Esophagus muscularis mucosa (tissue), 4 donors: ENCODE results near the gene TSPAN19. TPM values are rescaled to one million over a fixed set of nuclear protein-coding genes. Genes with fewer than 3 reads are reported as not detected.

Experiments
- DNase-seq: peaks from one replicate; pipeline ENCODE4 v3.0.0-alpha.2; 2017; ENCODE audit errors: extremely low spot score
- H3K27ac ChIP-seq, 4 donors: fragments of 200-600 bp; sonication (generic); replicated peaks in 1 of 4; 1 replicate in 3 of 4; 2 replicates in 1 of 4; pipeline ENCODE4 v1.5.1; 2016 to 2019; ENCODE audit warnings: mild to moderate bottlenecking in 1 of 4
- H3K27me3 ChIP-seq, 4 donors: fragments of 200-600 bp; sonication (generic); one replicate each; pipeline versions ENCODE4 v1.5.1 to v1.6.0; 2016 to 2019
- H3K36me3 ChIP-seq, 4 donors: fragments of 200-600 bp; sonication (generic); one replicate each; pipeline ENCODE4 v1.5.1; 2016 to 2019
- H3K4me1 ChIP-seq, 4 donors: fragments of 200-600 bp; sonication (generic); one replicate each; pipeline ENCODE4 v1.5.1; 2016 to 2019
- H3K4me3 ChIP-seq, 4 donors: fragments of 200-600 bp; sonication (generic); 1 replicate in 2 of 4; 2 replicates in 2 of 4; pipeline ENCODE4 v1.5.1; 2016 to 2019; ENCODE audit warnings: mild to moderate bottlenecking in 4 of 4, moderate library complexity in 1 of 4
- H3K9me3 ChIP-seq, 4 donors: fragments of 200-600 bp; sonication (generic); 1 replicate in 3 of 4; 2 replicates in 1 of 4; pipeline ENCODE4 v1.5.1; 2016 to 2019
- EP300 ChIP-seq: sonication (generic); formaldehyde crosslinking; IDR thresholded peaks from one replicate; pipeline ENCODE4 v1.6.1; 2017; ENCODE audit warnings: antibody characterized with exemption
- POLR2A ChIP-seq: fragments of 450-650 bp; IDR thresholded peaks from one replicate; pipeline ENCODE4 v1.6.1; 2017; ENCODE audit warnings: antibody characterized with exemption, moderate library complexity, mild to moderate bottlenecking, low read depth
- POLR2AphosphoS5 ChIP-seq, 2 donors: sonication (generic); formaldehyde crosslinking; IDR thresholded peaks; one replicate each; pipeline ENCODE4 v1.6.1; 2017; ENCODE audit warnings: antibody characterized with exemption in 2 of 2
- WGBS: methylation state at CpG from one replicate; pipeline ENCODE4 v1.1.5; 2018; 5-methylcytosine and 5-hydroxymethylcytosine counted together
- intact Hi-C: fragments of 100-400 bp; cut with DNase I; formaldehyde crosslinking; loops from one replicate; pipeline ENCODE4 v1.15.1; 2023
- total RNA-seq, 4 donors: library from RNA; depleted of rRNA; stranded (reverse); fragments of >200 nt; gene quantifications; one replicate each; pipeline versions ENCODE4 v1.1.0 to v1.2.1, GENCODE V29; 2016
- TF ChIP-seq, protein P1 (sequence below), 3 experiments: fragments of 200-600 bp in 2 of 3; fragments of 450-650 bp in 1 of 3; sonication (generic) in 2 of 3; IDR thresholded peaks; one replicate each; pipeline ENCODE4 v1.5.1; 2017 to 2019; ENCODE audit warnings: antibody characterized with exemption in 3 of 3, mild to moderate bottlenecking in 2 of 3, moderate library complexity in 1 of 3

Gene TSPAN19
- total RNA-seq, 4 donors from 2014 or later = not detected

DNA sequence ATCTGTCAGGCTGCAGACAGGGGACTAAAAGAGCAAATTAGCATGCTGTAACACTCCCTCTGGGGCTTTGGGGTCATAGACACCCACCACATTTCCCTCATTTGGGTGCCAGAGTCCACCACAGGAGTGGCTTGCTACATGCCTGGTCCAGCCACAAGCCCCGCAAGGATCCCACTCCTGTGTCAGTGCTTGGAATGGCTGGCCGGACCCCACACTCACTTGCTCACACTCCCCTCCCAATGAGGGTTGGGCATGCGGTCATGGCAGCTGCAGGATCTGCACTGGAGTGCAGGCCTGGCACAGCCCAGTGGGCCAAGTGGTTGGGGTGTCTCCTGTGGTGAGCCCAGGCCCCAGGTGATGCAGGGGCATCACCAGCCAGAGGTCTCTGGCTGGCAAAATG, 59.9 kb downstream of the TSPAN19 start:
- no peak overlapping the region for H3K27ac ChIP-seq
- WGBS = 87% methylated on average over 3 of the region's 3 CpGs
- no peaks in the 10 kb centered on the region for H3K36me3 ChIP-seq
- DNase-seq = no peak
- TF ChIP-seq EP300 = no peak
- TF ChIP-seq, protein P1, sequence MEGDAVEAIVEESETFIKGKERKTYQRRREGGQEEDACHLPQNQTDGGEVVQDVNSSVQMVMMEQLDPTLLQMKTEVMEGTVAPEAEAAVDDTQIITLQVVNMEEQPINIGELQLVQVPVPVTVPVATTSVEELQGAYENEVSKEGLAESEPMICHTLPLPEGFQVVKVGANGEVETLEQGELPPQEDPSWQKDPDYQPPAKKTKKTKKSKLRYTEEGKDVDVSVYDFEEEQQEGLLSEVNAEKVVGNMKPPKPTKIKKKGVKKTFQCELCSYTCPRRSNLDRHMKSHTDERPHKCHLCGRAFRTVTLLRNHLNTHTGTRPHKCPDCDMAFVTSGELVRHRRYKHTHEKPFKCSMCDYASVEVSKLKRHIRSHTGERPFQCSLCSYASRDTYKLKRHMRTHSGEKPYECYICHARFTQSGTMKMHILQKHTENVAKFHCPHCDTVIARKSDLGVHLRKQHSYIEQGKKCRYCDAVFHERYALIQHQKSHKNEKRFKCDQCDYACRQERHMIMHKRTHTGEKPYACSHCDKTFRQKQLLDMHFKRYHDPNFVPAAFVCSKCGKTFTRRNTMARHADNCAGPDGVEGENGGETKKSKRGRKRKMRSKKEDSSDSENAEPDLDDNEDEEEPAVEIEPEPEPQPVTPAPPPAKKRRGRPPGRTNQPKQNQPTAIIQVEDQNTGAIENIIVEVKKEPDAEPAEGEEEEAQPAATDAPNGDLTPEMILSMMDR (IDR thresholded peaks at IDR 0.05) = no peak
- TF ChIP-seq POLR2A = no peak
- no peak for TF ChIP-seq POLR2AphosphoS5 (IDR thresholded peaks at IDR 0.05)
- intact Hi-C loops = no loop called here
- H3K27me3 ChIP-seq = no peaks in the 10 kb centered on the region
- H3K4me1 ChIP-seq = no peaks in the 10 kb centered on the region
- no peak overlapping the region for H3K4me3 ChIP-seq
- H3K9me3 ChIP-seq = no peaks in the 10 kb centered on the region

DNA sequence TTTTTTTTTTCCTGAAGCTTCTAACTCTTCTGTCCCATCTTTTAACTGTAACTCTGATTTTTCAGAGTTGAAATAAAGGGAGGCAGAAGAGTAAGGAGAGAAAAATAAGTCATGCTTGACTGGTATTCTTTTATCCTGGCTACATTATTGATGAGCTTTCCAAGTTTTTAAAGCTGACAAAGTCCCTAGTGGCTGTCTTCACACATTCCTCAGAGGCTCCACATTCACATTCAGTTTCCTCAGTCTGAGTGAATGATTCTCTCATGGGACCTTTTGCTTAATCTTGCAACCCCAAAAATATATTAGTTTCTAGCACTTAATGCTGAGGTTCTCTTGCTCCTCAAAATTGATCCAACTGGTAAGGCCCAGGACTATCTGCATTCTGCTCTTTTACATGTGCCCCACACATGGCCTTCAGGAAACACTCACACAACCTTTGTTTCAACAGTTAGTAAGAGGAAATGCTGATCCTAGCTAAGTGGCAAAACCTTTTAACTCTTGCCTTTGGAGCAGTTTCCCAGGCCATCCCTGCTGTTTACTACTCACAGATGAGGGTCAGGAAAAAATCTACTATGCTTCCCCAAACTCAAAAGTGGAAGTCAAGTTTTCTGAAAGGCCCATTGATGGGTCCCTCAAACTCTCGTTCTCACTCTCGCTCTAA, 61.8 kb downstream of the TSPAN19 start:
- H3K27ac ChIP-seq = no peak overlapping the region
- intact Hi-C loops = no loop called here
- WGBS = 96% methylated on average over 2 of the region's 2 CpGs
- no peak overlapping the region for H3K4me3 ChIP-seq
- no peaks in the 10 kb centered on the region for H3K4me1 ChIP-seq
- DNase-seq = no peak
- H3K9me3 ChIP-seq = no peaks in the 10 kb centered on the region
- H3K27me3 ChIP-seq = no peaks in the 10 kb centered on the region
- TF ChIP-seq POLR2A = no peak
- no peak for TF ChIP-seq POLR2AphosphoS5 (IDR thresholded peaks at IDR 0.05)
- TF ChIP-seq, protein P1 (IDR thresholded peaks at IDR 0.05) = no peak
- no peak for TF ChIP-seq EP300
- no peaks in the 10 kb centered on the region for H3K36me3 ChIP-seq

DNA sequence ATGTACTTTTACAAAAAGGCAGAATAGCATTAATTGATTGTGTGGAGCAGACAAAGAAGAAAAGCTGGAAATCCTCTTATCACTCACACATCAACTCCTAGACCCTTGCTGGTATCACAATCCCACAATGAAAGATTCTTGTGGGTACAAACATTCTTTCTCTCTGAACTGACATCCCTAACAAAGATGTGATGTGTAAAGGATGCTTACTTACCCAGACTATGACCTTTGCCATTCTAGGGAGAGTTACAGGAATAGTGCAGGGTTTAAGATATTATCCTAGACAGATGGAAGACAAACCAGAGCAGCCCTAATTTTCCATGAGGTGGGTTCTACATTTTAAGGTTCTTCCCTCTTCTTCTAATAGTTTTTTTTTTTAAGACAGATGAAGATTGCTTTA, 63.1 kb downstream of the TSPAN19 start:
- H3K9me3 ChIP-seq = no peaks in the 10 kb centered on the region
- no peaks in the 10 kb centered on the region for H3K27me3 ChIP-seq
- no peaks in the 10 kb centered on the region for H3K4me1 ChIP-seq
- no peak for DNase-seq
- no peak overlapping the region for H3K27ac ChIP-seq
- intact Hi-C loops = no loop called here
- no peak overlapping the region for H3K4me3 ChIP-seq
- no peaks in the 10 kb centered on the region for H3K36me3 ChIP-seq
- TF ChIP-seq POLR2A (no peak), EP300 (no peak), POLR2AphosphoS5 (IDR thresholded peaks at IDR 0.05) (no peak)
- TF ChIP-seq, protein P1 (IDR thresholded peaks at IDR 0.05) = no peak

DNA sequence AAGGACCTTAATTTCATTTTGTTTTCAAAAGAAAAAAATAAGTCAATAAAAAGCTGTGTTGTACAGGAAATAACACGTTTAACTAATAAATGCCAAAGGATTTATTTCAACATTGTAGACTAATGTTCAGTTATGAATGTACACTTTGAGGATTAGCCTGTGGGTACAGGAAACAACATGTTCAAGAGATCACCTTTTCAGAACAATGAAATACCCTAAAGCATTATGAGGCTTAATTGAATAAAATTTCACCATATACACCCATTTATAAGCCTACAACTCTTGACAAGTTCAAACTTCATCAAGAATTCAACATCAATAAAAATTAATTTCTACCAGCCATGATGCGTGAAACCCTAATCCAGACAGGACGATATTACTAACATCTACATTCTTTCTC, 66.9 kb downstream of the TSPAN19 start:
- no peak overlapping the region for H3K27ac ChIP-seq
- 74% methylated on average over 3 of the region's 3 CpGs for WGBS
- no peaks in the 10 kb centered on the region for H3K4me1 ChIP-seq
- no peak for DNase-seq
- intact Hi-C loops = no loop called here
- TF ChIP-seq EP300 = no peak
- TF ChIP-seq POLR2AphosphoS5 (IDR thresholded peaks at IDR 0.05) = no peak
- TF ChIP-seq, protein P1 (IDR thresholded peaks at IDR 0.05) = no peak
- TF ChIP-seq POLR2A = no peak
- no peaks in the 10 kb centered on the region for H3K9me3 ChIP-seq
- H3K27me3 ChIP-seq = no peaks in the 10 kb centered on the region
- no peaks in the 10 kb centered on the region for H3K36me3 ChIP-seq
- no peak overlapping the region for H3K4me3 ChIP-seq

Other genes with a start within 250 kb of the TSPAN19 start
- 1 to 10 TPM in 1 of 4 donors, under 1 TPM in 3; 0.40 to 1.3 (median 0.83) TPM for gene SLC6A15, start 123.5 kb downstream of the TSPAN19 start, total RNA-seq
- under 1 TPM; 0.13 to 0.42 (median 0.23) TPM for gene LRRIQ1, start 74 bp upstream of the TSPAN19 start, total RNA-seq
- under 1 TPM in 2 of 4 donors, not detected in 2; 0.34 to 0.39 TPM for gene ALX1, start 243.9 kb upstream of the TSPAN19 start, total RNA-seq